DOHH2 (cell line): ENCODE data around the gene DDI2.

Experiments
- CTCF ChIP-seq: fragments of 200-600 bp; sonication (generic); IDR thresholded peaks from one replicate; pipeline ENCODE4 v1.5.1; 2014; ENCODE audit warnings: antibody characterized with exemption, mild to moderate bottlenecking, low read depth, low read length; ENCODE audit not compliant: poor library complexity, severe bottlenecking
- EZH2phosphoT487 ChIP-seq: fragments of 200-600 bp; sonication (generic); IDR thresholded peaks from 2 replicates; pipeline ENCODE4 v1.6.1; 2017; ENCODE audit warnings: borderline replicate concordance, mild to moderate bottlenecking, antibody characterized with exemption, low read length, moderate library complexity, mixed read lengths

DNA sequence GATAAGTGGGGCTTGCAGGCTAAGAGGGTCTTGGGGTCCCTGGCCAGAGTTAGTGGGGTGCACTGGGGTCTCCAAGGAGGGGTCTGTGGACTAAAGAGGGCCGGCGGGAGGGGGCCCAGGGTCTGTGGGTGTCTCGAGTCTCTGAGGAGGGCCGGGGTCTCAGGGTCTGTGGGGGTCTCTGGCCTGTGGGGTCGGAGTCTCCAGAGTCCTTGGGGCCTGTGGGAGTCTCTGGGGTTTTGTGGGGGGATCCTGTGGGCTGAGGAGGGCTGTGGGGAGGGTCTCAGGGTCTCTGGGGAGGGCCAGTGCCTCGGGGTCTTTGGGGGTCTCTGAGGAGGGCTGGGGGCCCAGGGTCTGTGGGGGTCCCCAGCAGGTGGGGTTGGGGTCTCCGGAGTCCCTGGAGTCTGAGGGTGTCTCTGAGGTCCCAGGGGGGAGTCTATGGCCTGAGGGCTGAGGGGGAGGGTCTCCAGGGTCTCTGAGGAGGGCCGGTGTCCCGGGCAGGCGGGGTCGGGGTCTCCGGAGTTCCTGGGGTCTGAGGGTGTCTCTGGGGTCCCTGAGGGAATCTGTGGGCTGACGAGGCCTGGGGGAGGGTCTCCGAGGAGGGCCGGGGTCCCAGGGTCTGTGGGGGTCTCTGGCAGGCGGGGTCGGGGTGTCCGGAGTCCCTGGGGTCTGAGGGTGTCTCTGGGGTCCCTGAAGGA, 66.2 kb downstream of the DDI2 start:
- TF ChIP-seq CTCF (no peak), EZH2phosphoT487 (no peak)
